GM18520 (cell line): Measurements from ENCODE around the gene LRRC3B.

Experiments
- ATAC-seq: cut with Tn5 transposase; IDR thresholded peaks from one replicate; pipeline ENCODE4 v1.9.1; 2021; ENCODE audit not compliant: unreplicated experiment

LRRC3B gene

GRCh38 chr3:26630669-26631389, 8.3 kb downstream of the LRRC3B start:
- no peak for ATAC-seq

DNA sequence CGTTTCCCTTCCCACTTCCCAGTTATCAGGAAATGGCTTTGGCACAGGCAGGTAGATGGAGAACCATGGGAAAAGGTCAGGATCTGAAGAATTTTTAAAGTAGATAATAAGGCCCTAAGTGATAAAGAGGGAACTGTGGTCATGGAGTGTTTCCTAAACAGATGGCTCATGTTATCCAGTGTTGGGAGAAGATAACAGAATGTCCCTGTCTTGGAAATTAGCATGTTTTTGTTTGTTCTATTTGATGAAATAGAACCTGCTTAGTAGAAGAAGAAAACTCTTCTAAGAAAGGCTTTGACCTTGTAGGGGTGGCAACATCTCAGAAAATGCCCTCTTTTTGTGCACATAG, 8.8 kb downstream of the LRRC3B start:
- ATAC-seq: no peak

DNA sequence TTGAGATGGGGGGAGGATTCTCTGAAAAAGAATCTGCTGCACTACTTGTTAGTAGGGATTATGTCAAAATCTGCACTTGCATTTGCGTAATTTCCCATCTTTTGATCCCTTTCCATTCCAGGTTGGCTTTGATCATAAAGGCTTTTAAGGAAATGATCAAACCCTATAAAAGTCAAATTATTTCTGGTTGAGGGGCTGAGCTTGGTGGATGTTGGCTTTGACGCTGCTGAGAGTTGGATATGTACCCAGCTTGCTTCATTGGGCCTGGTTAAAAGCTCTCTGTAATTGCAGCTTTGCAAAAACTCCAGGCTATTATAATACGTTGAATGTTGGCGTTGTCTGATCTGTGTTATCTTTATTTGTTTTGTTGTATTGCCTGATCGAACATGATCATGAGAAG, 12.0 kb downstream of the LRRC3B start:
- ATAC-seq: no peak

- no peak for ATAC-seq
Measured at GRCh38 chr3:26636096-26636727, 13.6 kb downstream of the LRRC3B start.

- no peak for ATAC-seq
Measured at GRCh38 chr3:26637698-26638097, 15.1 kb downstream of the LRRC3B start.

DNA sequence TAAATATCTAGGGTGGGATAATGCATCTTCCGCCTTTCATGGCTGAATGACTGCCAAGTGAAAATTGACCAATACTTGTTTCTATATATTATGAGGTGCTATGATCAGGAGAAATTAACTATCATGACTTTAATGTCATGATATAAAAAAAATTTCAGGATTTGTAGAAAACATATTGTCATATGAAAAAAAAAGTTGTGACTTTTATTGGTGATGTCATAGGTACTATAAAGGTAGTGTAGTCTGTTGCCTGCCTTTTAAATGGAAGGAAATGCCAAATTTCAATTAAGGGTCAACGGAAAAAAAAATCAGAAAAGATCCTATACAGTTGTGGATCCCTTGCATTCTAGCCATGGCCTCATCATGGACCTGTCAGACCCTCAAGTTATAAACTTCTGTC, 15.5 kb downstream of the LRRC3B start:
- ATAC-seq: no peak

DNA sequence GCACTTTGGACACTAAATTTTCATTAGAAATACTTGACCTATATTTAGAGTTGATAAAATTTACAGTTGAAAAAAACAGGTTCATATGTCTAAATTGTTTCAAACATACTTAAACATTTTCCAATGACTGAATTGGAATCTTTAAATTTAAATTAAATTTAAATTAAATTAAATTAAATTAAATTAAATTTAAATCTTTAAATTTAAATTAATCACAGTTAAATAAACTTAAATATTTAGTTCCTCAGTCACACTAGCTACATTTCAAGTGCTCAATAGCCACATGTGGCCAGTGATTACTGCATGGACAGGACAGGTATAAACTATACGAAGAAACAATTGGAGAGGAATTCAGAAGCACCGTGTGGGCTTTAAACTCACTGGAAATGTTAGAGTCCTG, 16.8 kb downstream of the LRRC3B start:
- no peak for ATAC-seq

- ATAC-seq: no peak
Measured at GRCh38 chr3:26647078-26647477, 24.5 kb downstream of the LRRC3B start.

DNA sequence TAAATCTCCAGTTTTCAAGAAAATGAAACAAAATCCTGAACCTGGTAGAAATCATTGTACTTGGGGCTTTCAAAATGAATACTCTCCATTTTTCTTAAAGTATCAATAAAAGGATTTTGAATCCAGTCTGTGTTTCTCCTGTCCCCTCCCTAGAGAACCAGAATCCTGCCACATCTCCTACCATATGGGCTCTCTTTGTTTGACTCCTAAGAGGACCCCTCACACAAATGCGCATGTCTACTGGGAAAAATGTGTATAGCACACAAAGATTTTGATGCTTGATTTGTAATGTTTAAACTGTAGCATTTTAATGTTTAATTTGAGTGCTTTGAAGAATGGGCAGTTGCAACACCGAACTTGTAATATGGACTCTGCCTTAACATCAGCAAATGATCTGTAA, 25.9 kb downstream of the LRRC3B start:
- ATAC-seq: no peak

DNA sequence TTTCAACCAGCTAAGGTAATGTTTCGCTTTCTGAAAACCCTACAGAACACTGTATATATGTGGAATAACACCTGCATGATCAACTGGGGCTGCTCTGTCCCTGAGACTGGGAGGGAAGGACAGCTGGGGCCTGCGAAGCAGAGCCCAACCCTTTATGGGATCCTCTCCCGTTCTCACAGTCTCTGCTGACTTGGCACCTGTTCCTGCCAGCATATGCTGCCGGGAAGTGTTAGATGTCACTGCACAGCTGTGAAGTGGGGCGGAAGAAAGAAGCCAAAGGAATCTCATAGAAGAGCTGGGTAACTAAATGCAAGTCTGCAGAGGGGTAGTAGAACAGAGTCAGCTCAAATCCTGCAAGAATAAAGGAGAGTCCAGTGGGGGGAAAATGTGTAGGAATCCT, 29.6 kb downstream of the LRRC3B start:
- ATAC-seq: no peak

GRCh38 chr3:26653811-26654425, 31.3 kb downstream of the LRRC3B start:
- ATAC-seq: no peak

DNA sequence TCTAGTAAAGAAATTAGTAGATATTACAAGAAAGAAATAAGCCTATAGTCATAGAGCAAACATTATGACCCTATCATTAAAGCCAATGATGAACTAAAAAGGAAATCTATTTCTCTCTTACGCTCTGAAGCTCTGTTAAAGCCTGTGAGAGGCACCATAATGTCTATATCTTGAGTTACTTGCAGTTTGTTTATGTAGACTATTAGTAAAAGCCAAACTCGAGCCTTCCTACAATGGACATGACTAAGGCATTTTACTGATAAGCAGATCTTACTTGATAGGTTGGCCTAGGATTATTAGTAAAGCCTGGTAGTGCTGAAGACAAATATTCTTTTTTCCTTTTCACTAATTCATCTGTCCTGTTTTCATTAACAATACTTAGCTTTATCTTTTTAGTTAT, 32.7 kb downstream of the LRRC3B start:
- ATAC-seq: no peak

DNA sequence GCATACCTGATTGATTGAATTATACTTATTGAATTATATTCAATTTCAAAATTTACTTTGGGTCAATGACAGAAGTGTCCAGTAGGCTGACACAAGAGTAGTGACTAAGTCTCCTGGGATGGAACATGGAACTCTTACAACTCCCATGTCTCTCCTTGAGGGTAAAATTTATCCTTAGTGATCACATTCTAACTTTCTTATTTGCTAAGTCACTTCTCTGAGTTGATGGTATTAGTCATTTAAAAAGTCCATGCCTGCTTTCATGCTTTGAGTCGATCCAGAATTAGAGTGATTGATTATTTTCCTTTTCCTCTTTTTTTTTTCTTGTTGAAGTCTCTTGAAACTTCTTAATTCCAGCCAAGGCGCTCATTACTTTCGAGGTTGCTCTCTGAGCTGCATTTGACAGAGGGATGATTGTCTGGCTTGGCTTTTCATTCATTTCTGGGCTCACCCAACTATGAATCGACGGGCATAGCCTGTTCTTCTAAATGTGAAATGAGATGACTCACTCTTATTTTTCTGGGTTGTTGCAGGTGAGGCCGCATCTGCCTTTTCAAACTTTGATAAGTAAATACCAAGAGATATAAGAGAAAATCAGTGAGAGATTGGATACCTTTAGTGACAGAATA, 34.9 kb downstream of the LRRC3B start:
- no peak for ATAC-seq

- no peak for ATAC-seq
Measured at GRCh38 chr3:26668171-26668570, 45.6 kb downstream of the LRRC3B start.

GRCh38 chr3:26668696-26669095, 46.1 kb downstream of the LRRC3B start:
- no peak for ATAC-seq

DNA sequence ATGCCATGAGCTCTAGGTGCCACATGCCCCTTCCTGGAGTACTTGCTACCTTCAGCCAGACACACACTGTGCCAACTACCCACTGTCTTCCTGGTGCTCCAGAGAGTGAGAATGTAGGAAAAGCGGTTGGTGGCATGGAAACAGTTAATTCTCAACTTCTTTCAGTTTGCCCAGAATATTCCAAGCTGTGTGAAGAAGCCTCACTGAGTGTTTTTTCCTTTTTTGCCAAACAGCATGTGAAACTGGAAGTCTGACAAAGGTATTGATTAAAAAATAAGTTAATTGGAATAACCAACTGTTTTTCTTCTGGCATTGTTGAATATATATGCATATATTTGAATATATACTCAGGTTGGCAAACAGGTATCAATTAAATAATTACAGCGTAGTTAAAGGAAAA, 52.8 kb downstream of the LRRC3B start:
- no peak for ATAC-seq

DNA sequence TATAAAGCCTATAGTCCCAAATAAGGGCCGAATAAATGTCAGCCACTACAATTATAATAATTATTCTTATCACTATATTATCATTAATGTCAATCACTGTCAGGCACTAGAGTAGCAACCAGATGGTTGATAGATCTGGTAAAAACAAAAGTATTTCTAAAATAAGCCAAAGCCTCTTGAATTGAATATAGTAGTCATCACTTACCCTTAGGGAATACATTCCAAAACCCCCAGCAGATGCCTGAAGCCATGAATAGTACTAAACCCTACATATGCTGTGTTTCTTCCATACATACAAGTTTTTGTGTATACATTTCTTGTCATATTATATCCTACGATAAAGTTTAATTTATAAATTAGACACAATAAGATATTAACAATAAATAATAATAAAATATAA, 59.1 kb downstream of the LRRC3B start:
- ATAC-seq: no peak

GRCh38 chr3:26682406-26682805, 59.8 kb downstream of the LRRC3B start:
- no peak for ATAC-seq

- ATAC-seq: no peak
Measured at GRCh38 chr3:26683902-26684301, 61.3 kb downstream of the LRRC3B start.

DNA sequence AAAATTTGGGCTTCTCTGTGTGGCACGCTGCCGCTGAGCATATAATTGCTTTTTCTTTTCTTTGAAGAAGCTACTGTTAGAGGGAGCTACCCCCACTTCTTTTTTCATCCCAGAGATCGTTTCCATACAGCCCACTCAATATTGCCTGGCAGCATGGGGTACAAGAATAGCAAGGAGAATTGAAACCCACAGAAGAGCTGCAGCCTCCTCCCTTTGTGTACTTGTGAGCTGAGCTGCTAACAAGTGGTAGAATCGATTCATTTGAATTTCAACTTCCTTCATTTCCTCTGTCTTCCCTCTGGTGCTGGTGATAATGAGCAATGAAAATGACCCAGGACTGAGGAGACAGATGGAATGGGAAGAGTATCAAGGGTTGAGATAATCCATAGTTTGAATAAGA, 64.9 kb downstream of the LRRC3B start:
- no peak for ATAC-seq

- no peak for ATAC-seq
Measured at GRCh38 chr3:26699553-26699952, 77.0 kb downstream of the LRRC3B start.

GRCh38 chr3:26703519-26703918, 80.9 kb downstream of the LRRC3B start:
- no peak for ATAC-seq
